Breast epithelium (tissue), 3 donors: ENCODE results near the gene ADGRF1.

Experiments used
- POLR2AphosphoS5 ChIP-seq, 3 donors: sonication (generic); formaldehyde crosslinking; IDR thresholded peaks; one replicate each; pipeline ENCODE4 v1.6.1; 2017; ENCODE audit warnings: antibody characterized with exemption in 3 of 3
- TF ChIP-seq, protein P1 (sequence below), 3 donors: fragments of 450-650 bp; IDR thresholded peaks; one replicate each; pipeline ENCODE4 v1.5.1; 2016 to 2017; ENCODE audit warnings: antibody characterized with exemption in 3 of 3, mild to moderate bottlenecking in 3 of 3, moderate library complexity in 3 of 3

GRCh38 chr6:47086051-47086770, 44.1 kb upstream of the ADGRF1 start:
- TF ChIP-seq, protein P1, sequence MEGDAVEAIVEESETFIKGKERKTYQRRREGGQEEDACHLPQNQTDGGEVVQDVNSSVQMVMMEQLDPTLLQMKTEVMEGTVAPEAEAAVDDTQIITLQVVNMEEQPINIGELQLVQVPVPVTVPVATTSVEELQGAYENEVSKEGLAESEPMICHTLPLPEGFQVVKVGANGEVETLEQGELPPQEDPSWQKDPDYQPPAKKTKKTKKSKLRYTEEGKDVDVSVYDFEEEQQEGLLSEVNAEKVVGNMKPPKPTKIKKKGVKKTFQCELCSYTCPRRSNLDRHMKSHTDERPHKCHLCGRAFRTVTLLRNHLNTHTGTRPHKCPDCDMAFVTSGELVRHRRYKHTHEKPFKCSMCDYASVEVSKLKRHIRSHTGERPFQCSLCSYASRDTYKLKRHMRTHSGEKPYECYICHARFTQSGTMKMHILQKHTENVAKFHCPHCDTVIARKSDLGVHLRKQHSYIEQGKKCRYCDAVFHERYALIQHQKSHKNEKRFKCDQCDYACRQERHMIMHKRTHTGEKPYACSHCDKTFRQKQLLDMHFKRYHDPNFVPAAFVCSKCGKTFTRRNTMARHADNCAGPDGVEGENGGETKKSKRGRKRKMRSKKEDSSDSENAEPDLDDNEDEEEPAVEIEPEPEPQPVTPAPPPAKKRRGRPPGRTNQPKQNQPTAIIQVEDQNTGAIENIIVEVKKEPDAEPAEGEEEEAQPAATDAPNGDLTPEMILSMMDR (IDR thresholded peaks at IDR 0.05), result no peak
- TF ChIP-seq POLR2AphosphoS5 (IDR thresholded peaks at IDR 0.05), result no peak
